NT2/D1 (cell line): Measurements from ENCODE around the gene PPP1R7.

ENCODE experiments used
- DNase-seq: peaks from one replicate; pipeline ENCODE4 v3.0.0-alpha.2; 2011; ENCODE audit warnings: low read depth, low spot score
- H3K27me3 ChIP-seq: 2 replicates; pipeline ENCODE4 v1.6.0; 2011; ENCODE audit warnings: mild to moderate bottlenecking; ENCODE audit not compliant: insufficient read length, insufficient read depth
- H3K36me3 ChIP-seq: 2 replicates; pipeline ENCODE4 v1.6.1; 2011; ENCODE audit warnings: mild to moderate bottlenecking, low read length, mixed read lengths; ENCODE audit not compliant: insufficient read depth, insufficient read length
- H3K4me1 ChIP-seq: 2 replicates; pipeline ENCODE4 v1.5.1; 2011; ENCODE audit not compliant: insufficient read depth, insufficient read length
- H3K4me3 ChIP-seq: 2 replicates; pipeline ENCODE4 v1.5.1; 2011; ENCODE audit warnings: low read depth; ENCODE audit not compliant: insufficient read length
- H3K9ac ChIP-seq: 2 replicates; pipeline ENCODE4 v1.6.0; 2011; ENCODE audit warnings: low read depth; ENCODE audit not compliant: insufficient read length
- H3K9me3 ChIP-seq: 2 replicates; pipeline ENCODE4 v1.5.1; 2011; ENCODE audit warnings: mild to moderate bottlenecking, low read length; ENCODE audit not compliant: insufficient read depth
- SUZ12 ChIP-seq: IDR thresholded peaks from 2 replicates; pipeline ENCODE4 v1.6.1; 2011; ENCODE audit not compliant: insufficient read length, insufficient read depth; ENCODE audit errors: extremely low read depth
- YY1 ChIP-seq: IDR thresholded peaks from 2 replicates; pipeline ENCODE4 v1.6.1; 2011; ENCODE audit not compliant: insufficient read length, insufficient read depth
- ZNF274 ChIP-seq: IDR thresholded peaks from 2 replicates; pipeline ENCODE4 v1.6.1; 2011; ENCODE audit warnings: mild to moderate bottlenecking, low read depth, low read length

The PPP1R7 gene

DNA sequence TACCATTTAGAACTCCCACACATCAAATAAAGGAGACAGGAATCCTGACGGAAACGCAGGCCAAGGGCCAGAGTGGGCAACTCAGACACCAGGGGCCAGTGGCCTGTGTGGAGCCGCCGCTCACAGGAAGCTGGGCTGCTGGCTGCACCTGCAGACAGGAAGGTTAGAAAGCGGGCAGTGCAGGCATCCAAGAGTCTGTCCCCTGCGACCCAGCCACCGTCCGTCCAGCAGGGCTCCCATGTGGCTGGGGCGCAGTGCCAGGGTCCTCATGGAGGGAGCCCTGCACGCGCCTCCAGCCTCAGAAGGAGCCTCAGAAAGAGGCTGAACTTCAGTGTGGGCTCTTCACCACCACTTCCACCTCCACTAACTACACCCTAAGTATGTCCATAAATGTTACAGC lies 35.7 kb downstream of the PPP1R7 start:
- TF ChIP-seq ZNF274 (no peak), SUZ12 (no peak), YY1 (no peak)
- H3K36me3 ChIP-seq, result peaks cover 17% of the 10 kb centered on the region
- H3K27me3 ChIP-seq, result no peaks in the 10 kb centered on the region
- peaks cover 18% of the 10 kb centered on the region for H3K4me1 ChIP-seq
- DNase-seq, result no peak
- H3K4me3 ChIP-seq, result no peak overlapping the region
- no peaks in the 10 kb centered on the region for H3K9me3 ChIP-seq
- no peak overlapping the region for H3K9ac ChIP-seq

DNA sequence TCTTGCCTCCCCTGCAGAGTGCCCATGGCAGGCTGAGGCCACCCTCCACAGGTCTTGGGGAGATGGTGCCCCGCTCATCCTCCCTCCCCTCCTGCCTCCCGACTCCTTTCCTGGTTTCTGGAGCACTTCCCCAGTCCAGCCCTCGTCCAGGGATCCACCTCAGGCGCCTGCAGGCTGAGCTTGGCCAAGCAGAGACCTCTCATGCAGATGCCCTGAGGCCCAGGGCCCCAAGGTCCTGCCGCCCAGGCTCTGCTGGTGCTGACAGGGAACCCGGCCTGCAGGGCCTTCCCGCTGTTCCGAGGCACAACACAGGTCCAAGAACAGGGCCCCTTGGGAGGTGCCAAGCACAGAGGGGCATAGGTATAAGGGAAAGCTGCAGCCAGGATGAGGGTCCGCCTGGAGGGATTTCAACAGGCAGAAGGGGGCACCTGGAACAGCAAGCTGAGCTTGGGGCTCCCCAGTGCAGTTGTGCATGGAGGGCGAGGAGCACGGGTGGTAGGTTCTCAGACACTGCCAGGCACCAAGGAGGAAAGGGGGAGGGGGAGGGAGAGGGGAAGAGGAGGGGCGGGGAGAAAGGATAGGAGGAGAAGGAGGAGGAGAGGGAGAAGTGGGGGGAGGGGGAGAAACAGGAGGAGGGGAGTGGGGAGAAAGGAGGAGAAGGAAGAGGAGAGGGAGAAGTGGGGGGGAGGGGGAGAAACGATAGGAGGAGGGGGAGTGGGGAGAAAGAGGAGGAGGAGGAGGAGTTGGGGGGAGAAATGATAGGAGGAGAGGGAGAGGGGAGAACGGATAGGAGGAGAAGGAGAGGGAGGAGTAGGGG lies 37.0 kb downstream of the PPP1R7 start:
- no peak overlapping the region for H3K4me3 ChIP-seq
- no peaks in the 10 kb centered on the region for H3K27me3 ChIP-seq
- peaks cover 11% of the 10 kb centered on the region for H3K36me3 ChIP-seq
- no peak for DNase-seq
- no peak overlapping the region for H3K9ac ChIP-seq
- TF ChIP-seq YY1 (no peak), SUZ12 (no peak), ZNF274 (no peak)
- peaks cover 21% of the 10 kb centered on the region for H3K4me1 ChIP-seq
- H3K9me3 ChIP-seq, result no peaks in the 10 kb centered on the region

DNA sequence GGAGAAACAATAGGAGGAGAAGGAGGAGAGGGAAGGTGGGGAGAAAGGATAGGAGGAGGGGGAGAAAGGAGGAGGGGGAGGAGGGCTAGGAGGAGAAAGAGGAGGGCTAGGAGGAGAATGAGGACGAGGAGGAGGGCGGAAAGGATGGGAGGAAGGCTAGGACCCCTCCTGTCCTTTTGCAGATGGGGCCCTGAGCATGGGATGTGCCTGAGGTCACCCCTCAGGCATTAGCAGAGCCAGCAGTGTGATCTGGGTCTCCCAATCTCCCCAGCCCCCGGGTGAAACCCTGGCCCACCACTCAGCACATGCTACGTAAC lies 37.6 kb downstream of the PPP1R7 start:
- no peaks in the 10 kb centered on the region for H3K27me3 ChIP-seq
- H3K4me1 ChIP-seq, result peaks cover 21% of the 10 kb centered on the region
- H3K9ac ChIP-seq, result peak overlapping the region; percentile 23
- no peak overlapping the region for H3K4me3 ChIP-seq
- no peak for TF ChIP-seq YY1
- TF ChIP-seq ZNF274, result no peak
- TF ChIP-seq SUZ12, result no peak
- H3K36me3 ChIP-seq, result peaks cover 5% of the 10 kb centered on the region
- no peak for DNase-seq
- H3K9me3 ChIP-seq, result no peaks in the 10 kb centered on the region

DNA sequence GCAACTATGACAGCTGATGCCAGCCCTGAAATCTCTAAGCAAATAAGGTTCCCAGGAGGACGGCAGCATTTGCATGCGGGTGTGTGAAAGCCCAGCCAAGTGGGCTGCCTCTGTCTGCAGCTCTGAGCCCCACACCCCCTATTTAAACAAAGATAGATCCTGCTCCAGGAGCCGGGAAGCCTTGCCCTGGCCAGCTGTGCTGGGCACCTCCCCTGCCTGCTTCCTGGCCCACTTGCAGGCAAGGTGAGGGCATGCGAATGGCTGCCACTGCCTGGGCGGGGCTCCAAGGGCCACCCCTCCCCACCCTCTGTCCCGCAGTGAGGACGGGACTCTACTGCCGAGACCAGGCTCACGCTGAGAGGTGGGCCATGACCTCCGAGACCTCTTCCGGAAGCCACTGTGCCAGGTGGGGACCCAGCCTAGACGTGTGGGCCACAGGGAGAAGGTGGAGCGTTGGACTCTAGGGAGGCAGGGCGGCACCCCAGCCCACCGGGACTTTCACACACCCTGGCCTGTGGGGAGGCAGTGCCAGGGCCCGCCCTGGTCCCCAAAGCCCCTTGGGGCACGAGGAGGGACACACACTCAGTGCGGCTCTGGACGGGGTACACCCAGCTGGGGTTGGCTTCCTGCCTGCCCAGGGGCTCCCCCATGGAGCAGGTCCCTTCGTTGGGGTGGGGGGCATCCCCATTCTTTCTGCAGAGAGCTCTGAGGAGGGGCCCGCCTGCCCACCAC lies 38.3 kb downstream of the PPP1R7 start, which contains the start of gene ANO7:
ANO7 (plus strand) TSS at position 317 of the 732 bp plus-strand sequence. CDS start 1,387 bp downstream, outside the sequence.
- Histone ChIP-seq H3K36me3 (no peaks in the 10 kb centered on the region), H3K27me3 (no peaks in the 10 kb centered on the region), H3K9ac (peak within 1 kb of the TSS; percentile 62), H3K4me1 (peaks cover 21% of the 10 kb centered on the region), H3K9me3 (no peaks in the 10 kb centered on the region), H3K4me3 (no peak within 1 kb of the TSS)
- no peak for TF ChIP-seq YY1
- no peak for TF ChIP-seq ZNF274
- no peak for TF ChIP-seq SUZ12
- no peak for DNase-seq

DNA sequence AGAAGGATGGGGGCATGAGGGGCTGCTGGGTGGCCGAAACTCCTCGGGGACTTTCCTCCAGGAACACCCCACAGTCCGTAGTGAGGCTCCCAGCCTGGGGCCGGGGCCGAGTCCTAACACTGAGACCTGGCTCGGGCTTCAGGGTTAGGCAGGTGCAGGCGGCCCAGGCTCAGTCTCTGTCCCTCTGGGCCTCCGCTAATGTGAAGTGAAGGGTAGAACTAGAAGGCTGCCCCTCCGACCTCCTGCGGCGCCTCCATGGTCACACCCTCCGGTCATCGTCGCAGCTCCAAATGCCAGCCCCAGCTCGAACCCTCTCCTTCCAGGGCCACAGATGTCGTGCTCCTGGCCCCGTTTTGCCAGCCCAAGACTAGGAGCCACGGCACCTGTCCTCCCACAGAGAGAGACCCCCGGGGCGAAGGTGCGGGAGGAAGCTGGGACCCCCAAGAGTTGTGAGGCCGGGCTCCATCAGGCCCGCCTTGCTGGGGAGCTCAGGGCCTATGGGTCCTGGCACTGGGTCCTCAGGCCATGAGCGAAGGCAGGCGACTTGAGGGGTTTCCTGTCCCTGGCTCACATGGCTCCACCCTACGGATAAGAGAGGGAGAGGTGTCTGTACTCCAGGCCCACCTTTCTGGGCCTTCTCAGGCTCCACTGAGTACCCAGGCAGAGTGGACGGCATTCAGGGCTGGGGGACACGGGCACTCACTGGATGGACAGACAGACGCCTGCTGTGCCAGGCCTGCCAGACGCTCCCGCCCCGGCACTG lies 39.0 kb downstream of the PPP1R7 start:
- no peak for DNase-seq
- no peaks in the 10 kb centered on the region for H3K9me3 ChIP-seq
- H3K27me3 ChIP-seq, result no peaks in the 10 kb centered on the region
- no peak overlapping the region for H3K4me3 ChIP-seq
- peak overlapping the region; percentile 21 for H3K9ac ChIP-seq
- H3K36me3 ChIP-seq, result no peaks in the 10 kb centered on the region
- peaks cover 21% of the 10 kb centered on the region for H3K4me1 ChIP-seq
- TF ChIP-seq SUZ12, result no peak
- no peak for TF ChIP-seq ZNF274
- TF ChIP-seq YY1, result no peak

DNA sequence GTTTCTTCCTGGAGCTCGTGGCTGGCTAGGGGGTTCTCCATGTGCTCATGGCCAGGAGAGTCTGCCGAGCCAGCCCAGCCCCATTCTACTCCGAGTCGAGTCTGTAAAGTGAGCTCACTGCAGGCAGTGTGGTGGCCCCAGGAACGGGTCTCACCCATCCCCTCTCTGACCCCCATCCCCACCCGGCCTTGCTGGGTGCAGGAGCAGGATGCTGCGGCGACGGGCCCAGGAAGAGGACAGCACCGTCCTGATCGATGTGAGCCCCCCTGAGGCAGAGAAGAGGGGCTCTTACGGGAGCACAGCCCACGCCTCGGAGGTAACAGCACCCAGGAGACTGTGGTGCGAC lies 39.6 kb downstream of the PPP1R7 start:
- no peak overlapping the region for H3K4me3 ChIP-seq
- no peaks in the 10 kb centered on the region for H3K27me3 ChIP-seq
- DNase-seq, result no peak
- TF ChIP-seq SUZ12 (no peak), ZNF274 (no peak), YY1 (no peak)
- H3K4me1 ChIP-seq, result peaks cover 21% of the 10 kb centered on the region
- H3K9me3 ChIP-seq, result no peaks in the 10 kb centered on the region
- no peaks in the 10 kb centered on the region for H3K36me3 ChIP-seq
- H3K9ac ChIP-seq, result peak overlapping the region; percentile 21

DNA sequence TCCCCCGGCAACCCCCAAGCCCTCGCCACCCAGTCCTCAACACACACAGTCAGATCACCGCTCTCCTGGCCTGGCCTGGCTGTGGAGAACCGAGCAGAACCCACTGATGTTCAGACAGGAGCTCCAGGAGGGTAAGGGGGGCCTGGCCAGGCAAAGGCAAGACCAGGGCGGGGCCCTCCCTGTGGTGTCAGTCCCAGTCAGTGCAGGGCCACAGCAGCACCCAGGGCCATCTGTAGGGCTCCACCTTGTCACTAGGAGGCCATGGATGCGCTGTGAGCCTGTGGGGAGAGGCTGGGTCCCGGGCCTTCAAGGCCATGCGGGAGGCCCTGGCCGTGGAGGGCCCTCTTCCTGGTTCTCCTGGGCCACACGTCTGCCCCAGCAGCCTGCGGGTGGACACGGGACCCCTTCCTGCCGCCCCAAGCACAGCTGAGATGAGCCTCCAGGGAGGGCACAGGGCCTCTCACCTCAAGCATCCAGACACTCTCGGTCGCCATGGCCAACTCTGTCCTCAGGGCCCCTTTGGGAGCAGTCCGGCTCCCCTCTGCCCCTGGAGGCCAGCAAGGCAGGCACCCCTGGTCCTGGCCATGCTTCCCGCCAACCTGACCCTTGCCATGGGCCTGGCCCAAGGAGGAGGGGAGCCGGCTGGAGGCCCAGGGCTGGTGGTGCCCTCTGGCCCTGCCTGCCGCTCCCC lies 40.2 kb downstream of the PPP1R7 start:
- Histone ChIP-seq H3K9me3 (no peaks in the 10 kb centered on the region), H3K36me3 (no peaks in the 10 kb centered on the region), H3K4me1 (peaks cover 21% of the 10 kb centered on the region), H3K9ac (peak overlapping the region; percentile 21), H3K27me3 (no peaks in the 10 kb centered on the region), H3K4me3 (no peak overlapping the region)
- no peak for TF ChIP-seq SUZ12
- TF ChIP-seq YY1, result no peak
- TF ChIP-seq ZNF274, result no peak
- DNase-seq, result no peak
